SJSA1 (cell line): ENCODE results near the gene PPP1R3F. TPM values are rescaled to one million over a fixed set of nuclear protein-coding genes. Genes with fewer than 3 reads are reported as not detected.
A peak's percentile ranks its signal among the peaks of the same experiment; 100 is the strongest.
"Not testable (repeated sequence)": the region's sequence is repeated elsewhere in the genome, so short reads cannot be mapped to it uniquely, and the experiment has no call there.

Source experiments
- DNase-seq, 2 experiments: peaks; one replicate each; pipeline ENCODE4 v3.0.0-alpha.2; 2015 to 2020; ENCODE audit warnings: low spot score in 2 of 2, low read depth in 1 of 2
- H3K27ac ChIP-seq: fragments of 250-450 bp; sonication (Bioruptor Pico); 2 replicates; pipeline ENCODE4 v1.5.1; 2020; ENCODE audit warnings: mild to moderate bottlenecking, moderate library complexity
- H3K27me3 ChIP-seq: fragments of 250-450 bp; sonication (Bioruptor Pico); replicated peaks from 2 replicates; pipeline ENCODE4 v1.5.1; 2020; ENCODE audit warnings: mild to moderate bottlenecking, moderate library complexity
- H3K36me3 ChIP-seq: fragments of 250-450 bp; sonication (Bioruptor Pico); 2 replicates; pipeline ENCODE4 v1.5.1; 2020; ENCODE audit warnings: mild to moderate bottlenecking
- H3K4me1 ChIP-seq: fragments of 250-450 bp; sonication (Bioruptor Pico); replicated peaks from 2 replicates; pipeline ENCODE4 v1.6.1; 2021; ENCODE audit warnings: mild to moderate bottlenecking
- H3K4me3 ChIP-seq: fragments of 250-450 bp; sonication (Bioruptor Pico); 2 replicates; pipeline ENCODE4 v1.5.1; 2020; ENCODE audit warnings: mild to moderate bottlenecking
- H3K9me3 ChIP-seq: fragments of 250-450 bp; sonication (Bioruptor Pico); replicated peaks from 2 replicates; pipeline ENCODE4 v1.5.1; 2020; ENCODE audit warnings: mild to moderate bottlenecking
- total RNA-seq: library from RNA; depleted of rRNA; stranded (reverse); fragments of >200 nt; shearing (Covaris generic); gene quantifications from 2 replicates; pipeline ENCODE4 v1.2.3, GENCODE V29; 2014

The PPP1R3F gene
- total RNA-seq, 1 experiment from 2014 or later = 6.8 TPM

DNA sequence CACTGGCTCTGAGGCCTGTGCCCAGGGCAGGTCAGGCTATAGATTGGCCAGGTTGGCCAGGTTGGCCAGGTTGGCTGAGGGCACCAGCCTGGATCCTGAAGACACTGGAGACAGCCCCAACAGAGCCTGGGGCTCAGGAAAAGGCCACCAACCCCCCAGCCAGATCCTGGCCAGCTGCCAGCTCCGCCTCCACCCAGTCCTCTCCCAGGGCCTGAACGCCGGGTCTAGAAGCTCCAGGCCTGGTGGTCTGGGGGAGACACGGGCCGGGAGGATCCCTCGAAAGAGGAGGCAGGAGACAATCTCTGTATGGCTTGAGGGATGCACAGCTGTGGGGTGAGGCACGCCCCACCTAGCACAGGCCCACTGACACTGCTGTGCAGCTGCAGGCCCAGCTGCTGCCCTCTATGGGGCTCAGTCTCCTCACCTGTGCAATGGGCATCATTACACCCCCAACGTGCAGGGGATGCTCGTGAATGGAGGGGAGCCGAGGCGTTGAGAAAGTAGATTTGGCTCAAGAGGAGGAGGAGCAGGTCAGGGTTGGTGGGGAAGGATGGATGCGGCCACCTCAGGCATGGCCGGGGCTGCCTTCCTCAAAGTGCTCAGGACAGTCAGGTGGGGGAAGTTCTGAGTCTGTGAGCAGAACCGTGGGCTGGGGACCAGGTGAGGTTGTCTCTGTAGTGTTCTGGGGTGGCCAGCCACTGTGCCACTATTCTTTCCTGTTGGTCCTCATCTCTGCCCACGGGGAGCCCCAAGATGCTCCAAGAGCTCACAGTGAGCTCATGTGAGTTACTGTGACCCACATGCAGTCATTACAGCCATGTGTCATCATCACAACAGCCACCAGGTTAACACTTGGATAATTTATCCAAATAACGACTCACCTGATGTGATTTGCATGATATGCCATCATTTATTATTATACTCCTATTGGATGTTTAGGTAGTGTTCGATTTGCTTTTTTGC, 23.1 kb downstream of the PPP1R3F start:
- no peaks in the 10 kb centered on the region for H3K4me1 ChIP-seq
- no peak overlapping the region for H3K4me3 ChIP-seq
- no peak overlapping the region for H3K27ac ChIP-seq
- no peaks in the 10 kb centered on the region for H3K9me3 ChIP-seq
- no peaks in the 10 kb centered on the region for H3K36me3 ChIP-seq
- no peak for DNase-seq
- H3K27me3 ChIP-seq = no peaks in the 10 kb centered on the region

DNA sequence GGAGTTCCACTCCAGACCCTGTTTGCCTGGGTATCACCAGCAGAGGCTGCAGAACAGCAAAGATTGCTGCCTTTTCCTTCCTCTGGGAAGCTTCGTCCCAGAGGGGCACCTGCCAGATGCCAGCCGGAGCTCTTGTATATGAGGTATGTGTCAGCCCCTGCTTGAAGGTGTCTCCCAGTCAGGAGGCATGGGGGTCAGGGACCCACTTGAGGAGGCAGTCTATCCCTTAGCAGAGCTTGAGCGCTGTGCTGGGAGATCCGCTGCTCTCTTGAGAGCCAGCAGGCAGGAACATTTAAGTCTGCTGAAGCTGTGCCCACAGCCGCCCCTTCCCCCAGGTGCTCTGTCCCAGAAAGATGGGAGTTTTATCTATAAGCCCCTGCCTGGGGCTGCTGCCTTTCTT, 29.7 kb downstream of the PPP1R3F start:
- not testable (repeated sequence) for H3K36me3 ChIP-seq, H3K4me3 ChIP-seq, DNase-seq, H3K4me1 ChIP-seq, H3K27ac ChIP-seq, H3K9me3 ChIP-seq, H3K27me3 ChIP-seq

DNA sequence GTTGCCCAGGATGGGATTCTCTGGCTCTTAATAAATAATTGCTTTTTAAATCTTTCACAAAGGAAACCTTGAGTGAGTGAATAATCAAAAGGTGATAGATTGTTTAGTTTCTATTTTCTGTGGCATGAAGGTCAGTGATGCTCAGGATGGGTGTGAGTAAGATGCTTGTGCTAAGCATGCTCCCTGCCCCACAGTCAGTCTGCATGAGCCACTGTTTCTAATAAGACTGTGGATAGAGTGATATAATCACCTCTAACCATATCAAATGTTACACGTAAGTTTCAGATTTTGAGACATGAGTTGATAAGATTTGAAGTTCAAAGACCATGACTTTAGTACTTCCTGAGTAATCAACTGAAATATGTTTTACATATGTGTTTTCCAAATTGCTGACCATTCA, 31.1 kb downstream of the PPP1R3F start:
- Histone ChIP-seq H3K9me3 (no peaks in the 10 kb centered on the region), H3K36me3 (no peaks in the 10 kb centered on the region), H3K27me3 (no peaks in the 10 kb centered on the region), H3K27ac (no peak overlapping the region), H3K4me1 (no peaks in the 10 kb centered on the region), H3K4me3 (no peak overlapping the region)
- DNase-seq = no peak

DNA sequence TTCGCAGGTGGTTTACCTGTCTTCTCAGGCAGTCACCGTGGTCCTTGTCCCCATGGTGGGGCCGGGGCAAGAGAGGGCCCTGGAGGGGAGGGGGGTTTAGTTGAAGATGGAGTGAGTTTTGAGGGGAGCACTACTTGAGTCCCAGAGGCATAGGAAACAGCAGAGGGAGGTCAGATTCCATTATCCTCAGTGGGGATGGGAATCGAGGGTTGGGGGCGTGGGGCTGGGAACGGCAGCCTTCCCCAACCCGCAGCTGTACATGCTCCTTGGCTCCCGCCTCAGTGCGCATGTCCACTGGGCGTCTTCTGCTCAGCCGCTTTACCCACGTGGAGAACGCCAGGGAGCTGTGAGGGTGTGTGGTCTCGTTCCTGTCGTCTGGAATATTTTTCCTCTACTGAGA, 33.8 kb downstream of the PPP1R3F start, which contains the start of gene GAGE10:
TSS of gene GAGE10 (plus strand) at position 301 of the 400 bp plus-strand sequence. CDS start 1,214 bp downstream, outside the sequence.
- H3K27me3 ChIP-seq = no peaks in the 10 kb centered on the region
- H3K27ac ChIP-seq = no peak within 1 kb of the TSS
- H3K4me1 ChIP-seq = no peaks in the 10 kb centered on the region
- no peak for DNase-seq
- H3K9me3 ChIP-seq = no peaks in the 10 kb centered on the region
- no peaks in the 10 kb centered on the region for H3K36me3 ChIP-seq
- H3K4me3 ChIP-seq = no peak within 1 kb of the TSS

DNA sequence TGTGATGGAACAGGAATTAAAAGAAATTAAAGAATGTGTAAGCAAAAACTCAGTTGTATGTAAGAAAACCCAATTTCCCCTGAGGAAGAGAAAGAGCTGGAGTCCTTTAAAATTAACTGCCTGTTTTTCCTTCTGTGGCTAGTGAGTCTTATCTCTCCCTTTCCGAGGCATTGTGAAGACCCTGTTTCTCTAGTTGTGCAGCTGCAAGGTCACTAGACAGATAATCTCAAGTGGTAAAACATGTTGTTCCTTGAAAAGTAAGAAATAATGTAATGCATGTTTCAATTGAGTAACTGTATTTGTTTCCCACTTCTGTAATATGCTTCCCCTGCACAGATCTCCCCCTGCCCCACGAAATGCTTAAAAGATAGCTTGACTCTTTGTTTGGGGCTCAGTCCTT, 38.2 kb downstream of the PPP1R3F start:
- H3K27ac ChIP-seq, H3K27me3 ChIP-seq, H3K4me1 ChIP-seq, H3K9me3 ChIP-seq, DNase-seq, H3K4me3 ChIP-seq, H3K36me3 ChIP-seq: not testable (repeated sequence)

DNA sequence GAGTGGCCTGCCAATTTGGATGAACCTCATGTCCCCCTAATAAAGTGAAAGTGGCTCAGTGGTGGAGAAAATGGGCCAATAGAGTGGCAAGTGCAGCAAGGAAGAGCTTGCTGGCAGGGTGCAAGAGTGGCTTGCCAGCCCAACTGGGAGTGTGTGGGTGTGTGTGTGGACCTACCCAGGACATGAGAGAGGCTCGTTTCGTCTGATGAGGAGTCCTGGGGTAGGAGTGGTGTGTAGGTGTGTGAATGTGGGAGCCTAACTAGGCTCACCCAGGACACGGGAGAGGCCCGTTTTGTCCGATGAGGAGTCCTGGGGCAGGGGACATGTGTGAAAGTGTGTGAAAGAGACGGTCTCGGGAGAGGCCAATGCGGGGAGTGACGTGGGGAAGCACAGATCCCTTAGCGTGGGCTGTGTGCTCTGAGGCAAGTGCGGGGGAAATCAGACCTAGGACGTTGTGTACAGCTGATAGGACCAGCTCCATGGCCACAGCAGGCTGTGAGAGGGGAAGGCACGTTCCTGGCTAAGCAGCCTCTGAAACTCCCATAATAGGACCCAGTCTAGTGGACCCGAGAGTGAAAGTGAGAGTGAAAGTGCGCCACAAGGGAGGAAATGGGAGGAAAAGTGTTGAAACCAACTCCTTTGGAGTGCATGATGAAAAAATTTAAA, 39.1 kb downstream of the PPP1R3F start:
- Histone ChIP-seq H3K9me3 (no peaks in the 10 kb centered on the region), H3K27ac (no peak overlapping the region), H3K4me1 (no peaks in the 10 kb centered on the region), H3K27me3 (no peaks in the 10 kb centered on the region), H3K4me3 (peak overlapping the region; percentile 13), H3K36me3 (no peaks in the 10 kb centered on the region)
- no peak for DNase-seq

DNA sequence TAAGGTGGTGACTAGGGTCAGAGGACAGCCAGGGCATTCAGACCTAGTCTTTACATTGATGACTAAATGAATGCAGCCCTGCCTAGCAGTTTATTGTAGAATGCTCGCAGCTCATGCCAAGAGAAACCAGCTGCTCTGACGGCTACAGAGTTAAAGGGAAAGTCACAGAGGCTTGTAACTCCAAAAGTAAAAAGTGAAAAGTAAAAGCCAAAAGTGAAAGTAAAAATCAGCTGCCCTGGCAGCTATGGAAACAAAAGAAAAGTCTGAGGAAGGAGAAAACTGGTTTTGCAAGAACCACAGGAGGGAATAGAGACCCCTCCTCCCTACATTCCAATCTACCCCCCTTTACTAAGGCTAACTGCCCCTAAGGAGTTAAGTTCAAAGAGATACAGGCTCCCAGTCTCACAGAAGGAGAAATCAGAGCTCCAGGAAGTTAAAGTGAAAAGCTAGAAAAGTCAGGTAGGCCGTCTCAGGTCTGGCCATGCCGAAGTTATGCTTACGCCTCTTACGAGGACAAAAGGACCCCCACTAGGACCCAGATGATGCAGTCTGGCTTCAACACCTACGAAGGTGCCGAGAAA, 39.9 kb downstream of the PPP1R3F start:
- peak in 1 of 2 experiments; percentile 17 for DNase-seq
- H3K27ac ChIP-seq = no peak overlapping the region
- H3K27me3 ChIP-seq = no peaks in the 10 kb centered on the region
- peak overlapping the region; percentile 13 for H3K4me3 ChIP-seq
- H3K4me1 ChIP-seq = no peaks in the 10 kb centered on the region
- no peaks in the 10 kb centered on the region for H3K36me3 ChIP-seq
- H3K9me3 ChIP-seq = no peaks in the 10 kb centered on the region

DNA sequence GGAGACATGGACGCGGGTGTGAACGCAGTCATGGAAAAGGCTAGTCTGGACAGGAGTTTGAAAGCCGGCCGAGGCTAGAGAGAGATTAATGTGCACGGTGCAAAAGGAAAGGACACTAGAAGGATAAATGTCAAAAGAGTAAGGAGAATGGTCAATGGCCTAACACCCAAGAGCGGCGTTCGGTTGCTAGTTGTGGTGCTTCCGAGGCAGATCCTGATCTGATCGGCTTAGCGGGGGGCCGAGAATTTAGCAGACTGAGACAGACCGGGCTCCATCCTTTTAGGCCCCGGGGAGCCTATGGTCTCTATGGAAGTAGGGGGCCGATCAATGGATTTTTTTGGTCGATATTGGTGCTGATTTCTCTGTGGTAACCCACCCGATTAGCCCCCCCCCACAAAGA, 40.8 kb downstream of the PPP1R3F start:
- H3K27ac ChIP-seq = no peak overlapping the region
- no peaks in the 10 kb centered on the region for H3K9me3 ChIP-seq
- no peaks in the 10 kb centered on the region for H3K4me1 ChIP-seq
- no peaks in the 10 kb centered on the region for H3K36me3 ChIP-seq
- no peak for DNase-seq
- no peak overlapping the region for H3K4me3 ChIP-seq
- no peaks in the 10 kb centered on the region for H3K27me3 ChIP-seq

DNA sequence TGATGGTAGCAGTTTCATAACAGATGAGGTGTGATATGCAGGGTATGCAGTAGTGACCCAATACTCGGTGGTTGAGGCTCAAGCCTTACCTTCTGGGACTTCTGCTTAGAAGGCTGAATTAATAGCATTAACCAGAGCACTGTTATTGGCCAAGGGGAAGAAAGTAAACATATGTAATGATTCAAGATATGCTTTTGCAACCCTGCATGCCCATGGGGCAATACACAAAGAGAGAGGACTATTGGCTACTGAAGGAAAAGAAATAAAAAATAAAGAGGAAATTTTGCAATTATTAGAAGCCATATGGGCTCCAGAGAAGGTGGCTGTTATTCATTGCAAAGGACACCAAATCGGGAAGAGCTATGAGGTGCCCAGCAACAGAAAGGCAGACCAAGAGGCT, 42.6 kb downstream of the PPP1R3F start:
- no peak overlapping the region for H3K4me3 ChIP-seq
- no peaks in the 10 kb centered on the region for H3K36me3 ChIP-seq
- DNase-seq = no peak
- no peak overlapping the region for H3K27ac ChIP-seq
- H3K4me1 ChIP-seq = no peaks in the 10 kb centered on the region
- no peaks in the 10 kb centered on the region for H3K9me3 ChIP-seq
- no peaks in the 10 kb centered on the region for H3K27me3 ChIP-seq

DNA sequence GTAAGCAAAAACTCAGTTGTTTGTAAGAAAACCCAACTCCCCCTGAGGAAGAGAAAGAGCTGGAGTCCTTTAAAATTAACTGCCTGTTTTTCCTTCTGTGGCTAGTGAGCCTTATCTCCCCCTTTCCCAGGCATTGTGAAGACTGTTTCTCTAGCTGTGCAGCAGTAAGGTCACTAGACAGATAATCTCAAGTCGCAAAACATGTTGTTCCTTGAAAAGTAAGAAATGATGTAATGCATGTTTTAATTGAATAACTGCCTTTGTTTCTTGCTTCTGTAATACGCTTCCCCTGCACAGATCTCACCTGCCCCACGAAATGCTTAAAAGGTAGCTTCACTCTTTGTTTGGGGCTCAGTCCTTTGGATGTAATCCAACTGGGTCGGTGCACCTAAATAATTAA, 46.5 kb downstream of the PPP1R3F start:
- H3K4me1 ChIP-seq = no peaks in the 10 kb centered on the region
- H3K27ac ChIP-seq = no peak overlapping the region
- H3K36me3 ChIP-seq = no peaks in the 10 kb centered on the region
- no peak for DNase-seq
- no peaks in the 10 kb centered on the region for H3K27me3 ChIP-seq
- H3K4me3 ChIP-seq = no peak overlapping the region
- H3K9me3 ChIP-seq = no peaks in the 10 kb centered on the region

DNA sequence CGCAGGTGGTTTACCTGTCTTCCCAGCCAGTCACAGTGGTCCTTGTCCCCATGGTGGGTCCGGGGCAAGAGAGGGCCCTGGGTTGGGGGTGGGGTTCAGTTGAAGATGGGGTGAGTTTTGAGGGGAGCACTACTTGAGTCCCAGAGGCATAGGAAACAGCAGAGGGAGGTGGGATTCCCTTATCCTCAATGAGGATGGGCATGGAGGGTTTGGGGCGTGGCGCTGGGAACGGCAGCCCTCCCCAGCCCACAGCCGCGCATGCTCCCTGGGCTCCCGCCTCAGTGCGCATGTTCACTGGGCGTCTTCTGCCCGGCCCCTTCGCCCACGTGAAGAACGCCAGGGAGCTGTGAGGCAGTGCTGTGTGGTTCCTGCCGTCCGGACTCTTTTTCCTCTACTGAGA, 52.1 kb downstream of the PPP1R3F start, which contains the start of gene GAGE12J:
TSS of gene GAGE12J (plus strand) at position 301 of the 400 bp plus-strand sequence. CDS start 1,157 bp downstream, outside the sequence.
- H3K27me3 ChIP-seq, H3K9me3 ChIP-seq, H3K4me3 ChIP-seq, H3K4me1 ChIP-seq, DNase-seq, H3K27ac ChIP-seq, H3K36me3 ChIP-seq: not testable (repeated sequence)

DNA sequence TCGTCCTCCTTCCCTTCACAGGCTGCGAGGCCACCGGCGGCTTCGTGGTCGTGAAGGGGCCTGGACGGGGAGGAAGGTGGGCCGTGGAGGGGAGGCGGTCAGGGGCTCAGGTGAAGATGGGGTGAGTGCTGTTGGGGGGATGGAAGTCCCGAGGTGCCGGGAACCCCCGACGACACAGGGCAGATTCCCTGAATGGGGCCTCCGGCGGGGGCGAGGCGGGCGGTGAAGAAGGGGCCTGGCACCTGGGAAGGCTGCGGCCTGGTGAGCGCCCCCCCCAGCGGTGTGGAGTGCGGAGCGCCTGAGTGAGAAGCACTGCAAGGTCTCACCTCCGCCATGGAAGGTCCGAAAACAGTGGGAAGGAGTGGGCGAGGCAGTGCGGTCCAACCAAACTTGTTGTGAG, 52.7 kb downstream of the PPP1R3F start:
- not testable (repeated sequence) for H3K4me1 ChIP-seq, H3K27me3 ChIP-seq, H3K4me3 ChIP-seq, H3K36me3 ChIP-seq, H3K9me3 ChIP-seq, DNase-seq, H3K27ac ChIP-seq

DNA sequence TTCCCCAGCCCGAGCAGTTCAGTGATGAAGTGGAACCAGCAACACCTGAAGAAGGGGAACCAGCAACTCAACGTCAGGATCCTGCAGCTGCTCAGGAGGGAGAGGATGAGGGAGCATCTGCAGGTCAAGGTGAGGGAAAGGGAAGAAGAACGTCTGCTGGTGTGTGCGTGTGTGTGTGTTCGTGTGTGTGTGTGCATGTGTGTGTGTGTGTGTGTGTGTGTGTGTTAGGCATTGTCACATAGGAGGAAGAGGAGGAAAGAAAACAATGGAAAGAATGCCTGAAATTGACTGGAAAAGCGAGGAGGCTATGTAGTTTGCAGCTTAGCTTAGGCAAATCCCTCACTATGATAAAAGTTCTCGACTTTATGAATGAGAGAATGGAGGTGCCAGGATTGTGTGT, 54.1 kb downstream of the PPP1R3F start:
- H3K27me3 ChIP-seq, H3K36me3 ChIP-seq, H3K27ac ChIP-seq, H3K4me3 ChIP-seq, H3K9me3 ChIP-seq, DNase-seq, H3K4me1 ChIP-seq: not testable (repeated sequence)

DNA sequence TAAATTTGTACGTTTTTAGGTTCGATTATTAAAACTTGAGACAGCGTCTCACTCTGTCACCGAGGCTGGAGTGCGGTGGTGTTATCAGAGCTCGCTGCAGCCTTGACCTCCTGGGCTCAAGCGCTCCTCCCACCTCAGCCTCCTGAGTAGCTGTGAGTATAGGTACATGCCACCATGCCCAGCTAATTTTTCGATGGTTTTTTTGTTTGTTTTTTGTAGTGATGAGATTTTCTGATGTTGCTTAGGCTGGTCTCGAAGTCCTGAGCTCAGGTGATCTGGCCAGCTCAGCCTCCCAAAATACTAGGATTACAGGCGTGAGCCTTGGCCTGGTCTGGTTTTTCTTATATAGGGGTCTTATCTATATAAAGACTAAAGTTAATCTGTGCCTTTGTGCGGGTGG, 60.8 kb downstream of the PPP1R3F start:
- H3K4me1 ChIP-seq, H3K27me3 ChIP-seq, H3K4me3 ChIP-seq, H3K27ac ChIP-seq, DNase-seq, H3K9me3 ChIP-seq, H3K36me3 ChIP-seq: not testable (repeated sequence)
